Activated naive CD4-positive, alpha-beta T cell treated with anti-CD3 and anti-CD28 coated beads, Interleukin-2, amount 50 U/mL, for 16 hours (primary cell): ENCODE measurements around the gene NLRP6.
"Not testable (repeated sequence)": the region's sequence is repeated elsewhere in the genome, so short reads cannot be mapped to it uniquely, and the experiment has no call there.

ENCODE experiments used
- DNase-seq: peaks from one replicate; pipeline ENCODE4 v3.0.0-alpha.2; 2020

The NLRP6 gene

DNA sequence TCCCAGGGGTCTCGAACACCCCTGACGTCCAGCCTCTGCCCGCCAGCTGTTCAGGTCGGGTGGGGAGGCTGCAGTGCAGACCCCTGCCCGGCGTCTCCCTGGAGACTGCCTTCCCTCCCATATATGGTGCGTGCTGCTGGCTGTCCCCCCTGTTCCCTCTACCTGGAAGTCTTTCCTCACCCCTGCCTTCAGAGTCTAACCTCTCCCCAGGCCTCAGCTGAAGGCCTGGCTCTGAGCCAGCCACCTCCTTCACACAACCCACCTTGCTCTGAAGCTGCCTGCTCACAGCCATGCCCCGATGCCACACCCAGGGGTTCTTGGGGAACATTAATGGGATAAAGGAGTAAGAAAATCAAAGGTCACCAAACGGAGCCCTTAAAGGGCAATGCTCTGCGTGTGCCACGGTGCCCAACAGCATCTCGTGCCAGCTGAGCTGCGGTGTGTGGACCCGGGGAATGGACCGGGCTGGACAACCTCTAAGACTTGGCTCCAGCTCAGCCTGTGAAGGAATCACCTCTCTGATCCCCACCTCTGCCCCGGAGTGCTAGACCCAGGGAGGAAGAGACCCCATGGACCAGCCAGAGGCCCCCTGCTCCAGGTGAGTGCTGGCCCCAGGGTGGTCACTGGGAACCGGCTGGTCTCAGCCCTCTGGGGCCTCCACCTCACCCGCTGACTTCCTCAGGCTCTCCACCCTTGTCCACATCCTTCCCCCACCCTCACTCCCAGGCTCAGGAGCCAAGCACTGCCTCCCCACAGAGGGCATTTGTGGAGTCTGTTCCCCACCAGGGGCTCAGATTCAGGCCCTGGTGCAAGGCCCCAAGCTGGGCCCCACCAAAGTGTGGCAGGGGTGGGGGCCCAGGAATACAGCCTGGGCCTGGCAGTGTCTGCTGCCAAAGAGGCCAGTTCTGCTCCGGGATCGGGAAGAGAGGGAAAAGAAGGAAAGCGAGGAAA lies at the start of gene NLRP6:
Gene NLRP6 (plus strand): TSS at position 407 of the 951 bp plus-strand sequence. CDS start 163 bp downstream, at position 570.
- DNase-seq: no peak

DNA sequence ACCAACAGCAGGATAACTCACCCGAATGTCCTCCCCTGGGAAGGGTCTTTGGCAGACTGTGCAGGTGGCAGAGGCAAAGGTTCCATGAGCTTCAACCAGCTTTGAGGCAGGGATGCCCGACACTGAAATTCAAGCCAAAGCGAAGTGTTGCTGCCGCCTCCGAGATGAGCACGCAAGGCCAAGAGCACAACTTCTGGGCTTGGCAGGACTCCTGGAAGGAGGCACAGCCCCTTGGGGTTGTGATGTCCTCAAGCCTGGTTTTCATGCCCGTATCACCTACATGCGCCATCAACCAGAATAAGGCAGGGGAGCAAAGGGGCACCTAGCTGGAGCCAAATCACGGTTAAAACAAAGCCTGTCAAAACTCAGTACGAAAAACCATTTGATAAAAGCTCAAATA lies 47.8 kb upstream of the NLRP6 start:
- DNase-seq: no peak

DNA sequence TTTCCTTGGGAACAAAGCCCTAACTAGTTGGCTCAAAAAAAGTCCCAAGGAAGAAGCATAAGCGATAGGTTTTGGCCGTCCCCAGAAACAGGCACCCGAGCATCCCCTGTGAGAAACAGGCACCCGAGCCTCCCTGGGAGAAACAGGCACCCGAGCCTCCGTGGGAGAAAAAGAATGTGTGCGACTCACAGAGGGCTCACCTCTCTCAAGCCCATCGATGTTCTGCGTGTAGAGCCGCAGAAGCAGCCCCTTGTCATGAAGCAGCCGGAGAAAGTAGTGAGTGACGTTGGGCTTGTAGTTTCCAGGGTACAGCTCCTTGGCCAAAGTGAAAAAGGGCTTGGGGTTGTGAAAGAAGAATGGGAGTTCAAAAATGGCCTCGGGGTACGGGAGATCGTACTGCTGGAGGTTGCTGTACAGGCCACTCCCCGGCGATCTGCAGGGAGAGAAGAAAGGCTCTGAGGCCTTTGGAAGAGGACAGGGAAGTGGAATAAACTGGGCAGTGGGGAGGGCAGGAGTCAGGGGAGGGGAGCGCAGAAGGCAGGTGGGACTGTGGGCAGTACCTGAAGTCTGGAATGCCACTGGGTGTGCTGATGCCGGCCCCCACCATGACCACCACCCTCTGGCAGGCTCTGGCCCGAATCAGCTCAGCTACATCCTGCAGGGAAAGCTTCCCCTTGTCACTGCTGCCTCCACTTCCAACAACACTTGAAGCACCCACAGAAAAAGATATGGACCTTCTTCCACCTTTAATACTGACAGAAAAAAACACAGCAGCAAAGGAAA lies 45.2 kb upstream of the NLRP6 start:
- no peak for DNase-seq

DNA sequence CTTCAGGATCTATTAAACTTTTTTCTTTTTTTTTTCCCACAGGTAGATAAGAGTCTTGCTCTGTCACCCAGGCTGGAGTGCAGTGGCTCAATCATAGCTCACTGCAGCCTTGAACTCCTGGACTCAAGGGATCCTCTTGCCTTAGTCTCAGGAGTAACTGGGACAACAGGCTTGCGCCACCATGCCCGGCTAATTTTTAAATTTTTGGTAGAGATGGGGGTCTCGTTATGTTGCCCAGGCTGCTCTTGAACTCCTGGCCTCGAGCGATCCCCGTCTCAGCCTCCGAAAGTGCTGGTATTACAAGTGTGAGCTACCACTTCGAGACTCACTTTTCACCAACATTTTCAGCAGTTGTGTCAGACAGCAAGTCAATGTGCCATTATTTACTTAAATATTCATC lies 43.0 kb upstream of the NLRP6 start:
- no peak for DNase-seq

DNA sequence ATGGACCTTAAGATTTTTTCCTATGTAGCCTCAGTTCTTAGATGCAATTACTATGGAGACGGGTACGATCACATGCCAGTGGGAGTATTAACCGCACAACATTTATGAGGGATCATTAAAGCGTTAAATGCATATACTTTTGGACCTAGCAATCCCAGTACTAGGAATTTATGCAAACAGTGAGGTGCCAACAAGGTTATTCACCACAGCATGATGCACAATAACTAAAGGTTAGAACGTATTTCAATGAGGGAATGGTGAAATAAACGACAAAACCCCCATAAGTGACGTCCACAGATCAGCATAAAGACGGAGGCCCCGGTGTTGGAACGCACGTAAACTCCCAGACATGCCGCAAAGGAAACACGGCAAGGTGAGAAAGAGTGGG lies 42.6 kb upstream of the NLRP6 start:
- DNase-seq: peak; percentile 77

DNA sequence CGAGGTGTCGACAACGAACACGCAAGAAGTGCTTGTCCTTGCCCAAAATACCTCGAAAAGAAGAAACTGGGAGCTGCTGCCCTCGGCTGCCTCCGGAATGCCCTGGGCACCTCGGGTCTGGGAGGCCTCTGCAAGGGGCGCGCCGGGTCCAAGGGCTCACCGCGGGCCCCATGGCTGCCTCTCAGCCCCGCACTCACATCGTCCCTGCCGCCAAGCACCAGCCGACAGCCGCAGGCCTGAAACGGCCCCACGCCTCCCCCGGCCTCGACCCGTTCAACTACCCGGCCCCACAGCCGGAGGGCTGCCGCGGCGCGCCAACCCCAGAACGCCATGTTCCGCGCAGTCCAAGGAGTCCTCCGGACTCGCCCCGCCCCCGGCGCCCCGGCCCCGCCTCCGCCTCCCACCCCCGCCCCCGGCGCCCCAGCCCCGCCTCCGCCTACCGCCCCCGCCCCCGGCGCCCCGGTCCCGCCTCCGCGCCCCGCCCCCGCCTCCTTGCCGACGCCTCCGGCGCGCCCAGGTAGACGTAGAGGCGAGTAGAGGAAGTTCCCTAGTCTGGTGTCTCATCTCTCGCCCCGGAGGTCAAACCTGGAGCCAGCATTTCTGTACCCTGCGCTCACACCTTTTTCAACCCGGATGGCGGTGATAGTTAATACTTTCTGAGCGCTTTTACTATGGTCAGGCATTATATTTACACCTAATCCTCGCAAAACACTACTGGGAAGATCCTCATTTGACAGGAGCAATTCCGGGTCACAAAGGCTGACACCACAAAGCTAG lies 42.0 kb upstream of the NLRP6 start, which contains the start of gene SIRT3:
Gene SIRT3 (minus strand): TSS at position 346 of the 777 bp plus-strand sequence. CDS start 14 bp downstream, at position 332.
- DNase-seq: peak; percentile 76

DNA sequence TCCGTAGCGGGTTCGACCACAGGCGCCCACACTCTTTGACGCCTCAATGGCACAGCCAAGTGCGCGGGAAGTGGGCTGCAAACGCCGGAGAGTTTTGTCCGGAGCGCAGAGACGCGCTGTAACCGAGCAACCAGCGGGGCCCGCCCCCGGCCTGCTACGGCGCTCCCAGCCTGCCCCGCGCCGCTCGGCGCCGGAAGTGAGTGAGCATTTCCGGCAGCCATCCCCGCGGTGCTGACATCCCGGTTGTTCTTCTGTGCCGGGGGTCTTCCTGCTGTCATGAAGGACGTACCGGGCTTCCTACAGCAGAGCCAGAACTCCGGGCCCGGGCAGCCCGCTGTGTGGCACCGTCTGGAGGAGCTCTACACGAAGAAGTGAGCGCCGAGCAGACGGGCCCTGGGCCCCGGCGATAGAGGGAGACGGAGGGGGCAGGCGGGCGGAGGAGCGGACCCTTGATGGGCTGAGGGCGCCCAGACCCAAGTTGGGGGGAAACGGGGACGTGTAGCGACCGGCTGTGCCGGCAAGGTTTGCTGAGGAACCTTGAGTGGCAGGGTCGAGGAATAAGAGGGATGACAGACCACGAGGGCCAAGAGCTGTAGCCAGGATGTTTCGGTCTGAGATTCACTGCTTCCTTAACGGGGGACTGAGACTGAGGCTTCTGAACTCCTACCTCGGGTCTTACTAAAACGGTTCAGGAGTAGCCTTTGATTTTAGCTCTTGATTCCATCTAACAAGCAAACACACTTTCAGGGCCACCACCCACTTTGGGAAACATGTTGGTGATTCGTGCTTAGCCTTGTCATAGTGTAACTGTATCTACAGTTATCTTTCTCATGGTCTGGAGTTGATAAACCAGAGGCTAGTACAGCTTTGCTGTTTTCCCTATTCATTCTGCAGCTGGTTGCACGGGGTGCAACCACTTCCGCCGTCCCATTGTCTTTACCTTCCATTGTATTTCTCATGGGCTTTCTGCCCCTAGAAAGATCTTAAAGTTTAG lies 41.1 kb upstream of the NLRP6 start, which contains the start of gene PSMD13:
Gene PSMD13 (plus strand): TSS at position 203 of the 994 bp plus-strand sequence. CDS start 74 bp downstream, at position 277.
- DNase-seq: peak; percentile 92

DNA sequence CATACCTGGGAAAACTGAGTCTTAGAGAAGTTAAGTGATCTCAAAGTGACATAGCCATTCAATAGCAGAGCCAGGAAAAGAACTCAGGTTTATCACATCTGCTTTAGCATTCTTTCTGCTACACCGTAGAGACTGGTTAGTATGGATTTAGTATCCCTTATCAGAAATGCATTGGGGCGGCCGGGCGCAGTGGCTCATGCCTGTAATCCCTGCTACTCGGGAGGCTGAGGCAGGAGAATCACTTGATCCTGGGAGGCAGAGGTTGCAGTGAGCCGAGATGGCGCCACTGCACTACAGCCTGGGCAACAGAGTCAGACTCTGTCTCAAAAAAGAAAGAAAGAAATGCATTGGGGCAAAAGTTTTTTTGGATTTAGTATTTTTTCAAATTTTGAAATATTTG lies 39.9 kb upstream of the NLRP6 start:
- not testable (repeated sequence) for DNase-seq

DNA sequence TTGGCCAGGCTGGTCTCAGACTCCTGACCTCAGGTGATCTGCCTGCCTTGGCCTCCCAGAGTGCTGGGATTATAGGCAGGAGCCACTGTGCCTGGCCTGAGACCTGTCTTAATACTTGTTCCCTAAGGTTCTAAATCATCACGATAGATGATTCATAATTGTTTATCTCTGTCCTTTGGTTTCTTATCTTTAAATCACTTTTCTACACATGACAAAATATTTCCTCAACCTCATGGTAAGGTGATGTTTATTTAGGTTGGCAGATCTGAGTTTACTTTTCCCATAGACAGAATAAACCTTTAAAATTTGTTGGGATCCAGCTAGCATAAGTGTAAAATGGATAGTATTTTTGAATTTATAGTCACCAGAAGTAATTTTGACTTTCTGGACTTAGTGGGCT lies 37.9 kb upstream of the NLRP6 start:
- no peak for DNase-seq

DNA sequence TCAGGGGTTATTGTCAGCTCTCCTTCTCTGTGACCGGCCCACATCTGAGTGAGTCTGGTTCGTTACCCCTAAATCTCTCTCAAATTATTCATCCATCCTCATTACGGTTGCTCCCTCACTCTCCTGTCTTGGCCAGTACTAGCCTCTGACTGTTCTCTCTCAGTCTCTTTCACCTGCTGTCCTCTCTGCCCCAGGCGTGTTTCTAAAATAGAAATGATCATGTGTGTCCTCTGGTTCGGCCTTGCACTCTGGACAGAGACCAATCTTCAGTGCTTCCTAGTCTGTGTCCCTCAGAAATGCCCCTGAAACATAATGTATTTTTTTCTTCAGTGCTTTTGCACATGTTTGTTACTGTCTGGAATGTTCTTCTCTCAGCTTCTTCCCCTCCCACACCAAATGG lies 36.6 kb upstream of the NLRP6 start:
- no peak for DNase-seq

DNA sequence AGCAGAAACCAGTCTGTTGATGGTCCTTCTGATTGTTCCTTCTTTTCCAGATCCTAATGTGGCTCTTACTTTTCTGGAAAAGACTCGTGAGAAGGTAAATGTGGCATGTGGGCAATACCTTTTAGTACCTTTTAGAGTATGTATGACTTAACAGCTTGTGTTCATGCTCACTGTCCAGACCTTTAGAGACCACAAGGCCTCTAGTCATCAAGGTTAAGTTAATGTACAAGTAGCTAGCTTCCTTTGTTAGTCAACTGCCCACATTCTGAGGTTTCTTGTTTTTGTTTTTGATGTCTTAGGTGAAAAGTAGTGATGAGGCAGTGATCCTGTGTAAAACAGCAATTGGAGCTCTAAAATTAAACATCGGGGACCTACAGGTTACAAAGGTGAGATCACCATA lies 33.8 kb upstream of the NLRP6 start:
- DNase-seq: no peak

DNA sequence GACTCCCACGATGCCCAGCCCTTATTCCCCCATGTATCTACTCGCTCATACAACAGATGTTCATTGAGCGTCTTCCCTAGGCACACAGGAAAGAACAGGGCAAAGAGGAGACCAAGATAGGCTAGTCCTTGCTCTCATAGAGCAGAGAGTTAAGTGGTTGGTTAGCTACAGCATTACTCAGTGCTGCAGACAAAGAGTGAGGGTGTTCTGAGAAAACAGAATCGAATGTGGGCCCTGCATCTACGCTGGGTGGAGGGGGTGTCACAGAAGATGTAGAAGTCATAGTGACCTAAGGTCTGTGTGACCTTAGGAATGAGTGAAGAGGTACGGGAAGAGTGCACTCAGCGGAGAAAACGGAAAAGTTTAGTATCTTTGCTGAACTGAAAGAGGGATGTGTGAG lies 29.1 kb upstream of the NLRP6 start:
- DNase-seq: no peak

DNA sequence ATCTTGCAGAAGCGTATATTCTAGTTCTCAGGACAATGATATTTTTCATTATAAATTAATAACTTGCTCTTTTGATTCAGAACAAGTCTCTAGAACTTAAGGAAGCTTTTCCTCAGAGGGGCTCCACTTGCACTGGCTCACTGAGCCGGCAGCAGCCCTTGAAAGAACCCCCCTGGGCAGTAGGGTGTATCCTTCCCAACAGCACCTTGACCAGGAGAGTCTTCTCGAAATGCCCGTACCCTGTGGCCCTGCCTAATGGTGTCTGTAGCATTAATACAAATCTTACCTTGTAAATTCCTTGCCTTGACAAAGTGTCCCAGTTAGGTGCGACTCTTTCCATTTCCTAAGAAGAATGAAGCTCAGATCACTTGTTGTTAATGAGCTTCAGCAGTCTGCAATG lies 27.9 kb upstream of the NLRP6 start:
- no peak for DNase-seq

DNA sequence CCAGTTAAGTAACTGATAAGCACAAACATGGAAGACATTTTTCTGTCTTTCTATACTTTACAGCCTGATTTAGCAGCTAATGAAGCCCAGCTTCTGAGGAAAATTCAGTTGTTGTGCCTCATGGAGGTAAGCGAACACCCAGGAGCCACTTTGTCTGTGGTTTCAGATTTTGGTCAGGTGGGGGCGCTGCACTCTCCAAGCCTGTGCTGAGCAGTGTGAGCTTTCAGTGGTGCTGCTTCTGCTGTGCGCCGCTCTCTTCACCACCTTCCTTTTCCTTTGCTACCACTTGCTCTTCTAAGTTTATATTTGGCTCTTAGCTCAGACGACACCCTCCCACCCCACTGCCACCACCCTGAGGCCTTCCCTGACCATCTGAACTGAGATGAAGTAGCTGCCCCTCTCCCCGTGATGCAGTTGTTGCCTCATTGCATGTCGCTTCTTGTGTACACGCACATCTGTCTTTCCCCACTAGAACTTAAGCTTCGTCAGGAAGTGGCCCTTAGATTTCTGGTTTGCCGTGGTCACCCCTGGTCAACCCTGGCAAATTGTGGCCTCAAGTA lies 27.4 kb upstream of the NLRP6 start:
- peak; percentile 78 for DNase-seq

DNA sequence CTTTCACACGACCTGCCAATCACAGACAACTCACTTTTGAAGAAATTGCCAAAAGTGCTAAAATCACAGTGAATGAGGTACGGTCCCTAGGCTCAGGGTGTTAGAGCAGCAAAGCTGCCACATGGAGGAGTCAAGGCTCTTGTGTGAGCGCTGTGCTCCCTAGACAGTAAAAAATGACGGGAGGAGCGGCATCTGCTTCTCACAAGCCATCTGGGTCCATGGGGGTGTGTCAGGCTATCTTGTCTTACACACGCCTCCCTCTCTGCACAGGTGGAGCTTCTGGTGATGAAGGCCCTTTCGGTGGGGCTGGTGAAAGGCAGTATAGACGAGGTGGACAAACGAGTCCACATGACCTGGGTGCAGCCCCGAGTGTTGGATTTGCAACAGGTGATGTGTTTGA lies 26.7 kb upstream of the NLRP6 start:
- DNase-seq: no peak

DNA sequence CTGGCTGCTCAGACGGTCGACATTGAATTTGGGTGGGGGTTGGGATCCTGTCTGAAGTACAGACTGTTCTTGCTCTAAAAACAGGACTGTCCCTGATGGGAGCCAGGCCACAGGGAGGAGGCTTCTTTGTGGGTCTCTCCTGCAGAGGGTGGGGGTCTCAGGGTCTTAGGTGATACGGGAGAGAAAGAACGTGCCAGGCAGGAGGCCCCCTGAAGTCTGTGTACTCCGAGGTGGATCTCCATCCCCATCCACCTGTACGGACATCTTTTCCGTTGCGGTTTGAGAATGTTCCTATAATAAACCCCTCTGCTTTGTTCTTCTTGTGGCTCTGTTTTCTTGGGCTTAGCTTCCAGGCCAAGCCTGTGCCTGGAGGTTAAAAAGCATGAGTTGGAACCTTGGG lies 25.5 kb upstream of the NLRP6 start:
- DNase-seq: no peak

DNA sequence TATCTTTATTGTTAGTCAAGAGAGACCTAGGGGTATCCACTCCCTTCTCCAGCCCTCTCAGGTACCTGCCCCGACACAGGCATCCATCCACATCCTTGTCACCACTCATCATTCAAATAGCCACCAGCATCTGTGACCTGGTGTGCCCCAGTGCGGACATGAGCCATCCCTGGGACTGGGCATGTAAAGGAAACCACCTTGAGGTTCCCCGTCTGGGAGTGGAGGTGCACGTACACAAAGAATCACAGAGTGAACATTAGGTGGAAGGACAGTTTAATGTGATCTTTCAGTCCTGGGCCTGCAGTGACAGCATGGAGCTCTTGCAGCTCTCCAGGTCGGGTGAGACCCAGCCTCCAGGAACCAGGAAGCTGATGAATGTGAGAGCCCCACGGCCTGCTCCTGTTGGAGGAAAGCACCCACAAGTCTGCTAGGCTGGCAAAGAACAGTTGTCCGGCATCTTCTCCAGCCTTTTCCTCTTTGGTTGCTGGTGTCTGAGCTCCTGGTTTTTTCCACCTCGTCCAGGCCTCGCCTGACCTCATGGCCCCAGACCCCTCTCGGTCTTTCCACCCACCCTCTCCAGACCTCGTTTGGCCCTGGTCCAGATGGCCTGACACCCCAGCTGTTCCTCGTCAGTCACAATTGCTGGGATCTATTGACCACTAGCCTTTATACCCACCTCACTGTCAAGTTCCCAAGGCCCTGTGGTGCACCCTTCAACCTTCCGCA lies 24.9 kb upstream of the NLRP6 start:
- DNase-seq: no peak

DNA sequence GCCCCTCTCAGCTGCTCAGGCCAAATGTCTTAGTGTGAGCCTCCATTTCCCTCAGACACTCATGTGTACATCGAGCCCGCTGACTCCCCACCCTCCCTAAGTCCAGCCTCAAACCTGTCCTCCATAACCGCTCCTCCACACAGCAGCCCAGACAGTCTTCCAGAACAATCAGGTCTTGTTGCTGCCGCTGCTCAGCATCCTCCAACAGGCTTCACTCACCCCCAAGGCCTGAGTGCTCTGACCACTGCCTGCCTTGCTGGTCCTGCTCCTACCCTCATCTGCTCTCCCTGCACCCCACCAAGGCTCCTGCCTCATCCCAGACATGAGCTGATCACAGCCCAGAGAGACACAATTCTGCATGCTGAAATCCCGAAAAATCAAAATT lies 24.3 kb upstream of the NLRP6 start:
- no peak for DNase-seq

DNA sequence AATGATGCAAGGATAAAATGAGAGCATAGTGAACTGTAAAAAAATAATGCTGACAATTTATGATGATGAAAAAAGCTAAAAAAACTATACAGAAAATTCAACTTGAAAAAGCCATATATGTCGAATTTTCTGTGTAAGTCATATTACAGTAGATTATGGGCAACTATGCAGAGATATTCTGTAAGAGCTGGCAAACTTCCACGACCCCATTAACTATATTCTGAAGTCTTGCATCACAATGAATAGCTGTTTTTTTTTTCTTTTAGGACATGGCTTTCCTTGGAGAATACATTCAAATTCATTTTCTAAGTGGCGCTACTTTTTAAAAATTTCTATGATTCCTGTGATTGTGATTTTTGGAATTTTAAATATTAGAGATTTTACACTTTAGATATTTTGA lies 23.0 kb upstream of the NLRP6 start:
- no peak for DNase-seq

DNA sequence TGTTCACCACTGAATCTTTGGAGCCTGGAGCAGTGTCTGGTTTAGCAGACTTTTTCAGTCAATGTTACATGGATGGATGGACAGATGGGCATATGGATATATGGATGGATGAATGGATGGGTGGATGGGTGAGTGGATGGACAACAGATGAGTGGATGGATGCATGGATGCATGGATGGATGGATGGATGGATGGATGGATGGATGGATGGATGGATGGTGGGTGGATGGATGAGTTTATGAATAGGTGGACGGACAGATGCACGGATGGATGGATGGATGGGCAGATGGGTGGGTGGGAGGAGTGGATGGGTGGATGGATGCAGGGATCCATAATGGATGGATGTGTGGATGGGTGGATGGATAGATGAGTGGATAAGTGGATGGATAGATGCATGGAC lies 22.4 kb upstream of the NLRP6 start:
- DNase-seq: no peak
